ENCODE measurements around the gene HNRNPLL.

DNA sequence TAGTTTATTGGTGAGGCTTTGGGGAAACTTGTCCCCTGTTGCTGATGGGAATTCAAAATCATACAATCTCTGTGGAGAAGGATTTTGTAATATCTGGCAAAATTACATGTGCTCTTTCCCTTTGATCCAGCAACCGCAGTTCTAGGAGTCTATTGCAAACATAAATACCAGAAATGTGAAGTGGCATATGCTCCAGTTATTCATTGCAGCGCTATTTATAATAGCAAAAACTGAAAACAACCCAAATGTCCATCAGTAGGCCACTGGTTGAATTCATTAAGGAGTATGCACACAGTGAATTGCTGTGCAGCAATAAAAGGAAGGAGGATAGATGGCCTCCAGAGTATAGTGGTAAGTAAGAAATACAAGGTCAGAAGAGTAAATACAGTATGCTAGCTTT is 76.5 kb downstream of the HNRNPLL start:
- TF ChIP-seq, protein P1, sequence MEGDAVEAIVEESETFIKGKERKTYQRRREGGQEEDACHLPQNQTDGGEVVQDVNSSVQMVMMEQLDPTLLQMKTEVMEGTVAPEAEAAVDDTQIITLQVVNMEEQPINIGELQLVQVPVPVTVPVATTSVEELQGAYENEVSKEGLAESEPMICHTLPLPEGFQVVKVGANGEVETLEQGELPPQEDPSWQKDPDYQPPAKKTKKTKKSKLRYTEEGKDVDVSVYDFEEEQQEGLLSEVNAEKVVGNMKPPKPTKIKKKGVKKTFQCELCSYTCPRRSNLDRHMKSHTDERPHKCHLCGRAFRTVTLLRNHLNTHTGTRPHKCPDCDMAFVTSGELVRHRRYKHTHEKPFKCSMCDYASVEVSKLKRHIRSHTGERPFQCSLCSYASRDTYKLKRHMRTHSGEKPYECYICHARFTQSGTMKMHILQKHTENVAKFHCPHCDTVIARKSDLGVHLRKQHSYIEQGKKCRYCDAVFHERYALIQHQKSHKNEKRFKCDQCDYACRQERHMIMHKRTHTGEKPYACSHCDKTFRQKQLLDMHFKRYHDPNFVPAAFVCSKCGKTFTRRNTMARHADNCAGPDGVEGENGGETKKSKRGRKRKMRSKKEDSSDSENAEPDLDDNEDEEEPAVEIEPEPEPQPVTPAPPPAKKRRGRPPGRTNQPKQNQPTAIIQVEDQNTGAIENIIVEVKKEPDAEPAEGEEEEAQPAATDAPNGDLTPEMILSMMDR (IDR thresholded peaks at IDR 0.05): no peak
- no peak for TF ChIP-seq POLR2A (IDR thresholded peaks at IDR 0.05)

All from uterus (tissue), 2 donors.